ENCODE results near the gene MIA2.

DNA sequence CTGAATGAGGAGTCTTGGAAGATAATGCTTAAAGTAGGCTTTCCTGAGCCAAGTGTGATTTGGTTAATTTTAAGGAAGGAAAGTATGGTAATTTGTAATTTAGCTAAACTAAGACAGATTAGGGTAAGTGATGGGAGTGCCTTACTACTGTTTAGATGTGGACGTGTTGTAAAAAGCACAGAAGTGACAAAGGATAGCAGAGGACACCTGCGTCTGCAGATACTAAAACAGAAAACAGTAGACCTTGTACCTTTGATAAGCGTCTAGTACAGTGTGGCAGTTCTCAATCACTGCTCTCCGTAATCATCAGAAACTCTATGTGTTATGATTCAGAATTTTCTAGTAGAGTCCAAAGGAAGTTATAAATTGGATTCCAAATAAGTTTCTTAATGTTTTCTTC lies 58.0 kb downstream of the MIA2 start:
- no peak for TF ChIP-seq POLR2AphosphoS5 (IDR thresholded peaks at IDR 0.05)
- no peak for TF ChIP-seq POLR2A (IDR thresholded peaks at IDR 0.05)
- TF ChIP-seq, protein P1, sequence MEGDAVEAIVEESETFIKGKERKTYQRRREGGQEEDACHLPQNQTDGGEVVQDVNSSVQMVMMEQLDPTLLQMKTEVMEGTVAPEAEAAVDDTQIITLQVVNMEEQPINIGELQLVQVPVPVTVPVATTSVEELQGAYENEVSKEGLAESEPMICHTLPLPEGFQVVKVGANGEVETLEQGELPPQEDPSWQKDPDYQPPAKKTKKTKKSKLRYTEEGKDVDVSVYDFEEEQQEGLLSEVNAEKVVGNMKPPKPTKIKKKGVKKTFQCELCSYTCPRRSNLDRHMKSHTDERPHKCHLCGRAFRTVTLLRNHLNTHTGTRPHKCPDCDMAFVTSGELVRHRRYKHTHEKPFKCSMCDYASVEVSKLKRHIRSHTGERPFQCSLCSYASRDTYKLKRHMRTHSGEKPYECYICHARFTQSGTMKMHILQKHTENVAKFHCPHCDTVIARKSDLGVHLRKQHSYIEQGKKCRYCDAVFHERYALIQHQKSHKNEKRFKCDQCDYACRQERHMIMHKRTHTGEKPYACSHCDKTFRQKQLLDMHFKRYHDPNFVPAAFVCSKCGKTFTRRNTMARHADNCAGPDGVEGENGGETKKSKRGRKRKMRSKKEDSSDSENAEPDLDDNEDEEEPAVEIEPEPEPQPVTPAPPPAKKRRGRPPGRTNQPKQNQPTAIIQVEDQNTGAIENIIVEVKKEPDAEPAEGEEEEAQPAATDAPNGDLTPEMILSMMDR (IDR thresholded peaks at IDR 0.05): no peak

Measured in stomach (tissue), 4 donors.